Caki2 (cell line): ENCODE data around the gene SOX6. TPM values are rescaled to one million over a fixed set of nuclear protein-coding genes. Genes with fewer than 3 reads are reported as not detected.
"Not testable (repeated sequence)": the region's sequence is repeated elsewhere in the genome, so short reads cannot be mapped to it uniquely, and the experiment has no call there.

Source experiments
- DNase-seq: peaks from one replicate; pipeline ENCODE4 v3.0.0-alpha.2; 2015; ENCODE audit warnings: low read depth
- in situ Hi-C: cut with HindIII; loops from 2 replicates; pipeline ENCODE4 v1.10.0; 2016; ENCODE audit warnings: low sequenced_read_pairs, low pct_unique_long_range_greater_than_20kb, mixed read lengths
- total RNA-seq: library from RNA; depleted of rRNA; stranded (reverse); fragments of >200 nt; shearing (Covaris generic); gene quantifications from 2 replicates; pipeline ENCODE4 v1.2.3, GENCODE V29; 2014; ENCODE audit warnings: low replicate concordance

SOX6 gene
- total RNA-seq, 1 experiment from 2014 or later = 0.78 TPM

GRCh38 chr11:16047073-16047472 lies 309.3 kb downstream of the SOX6 start:
- DNase-seq = no peak
- in situ Hi-C loops = no loop called here

DNA sequence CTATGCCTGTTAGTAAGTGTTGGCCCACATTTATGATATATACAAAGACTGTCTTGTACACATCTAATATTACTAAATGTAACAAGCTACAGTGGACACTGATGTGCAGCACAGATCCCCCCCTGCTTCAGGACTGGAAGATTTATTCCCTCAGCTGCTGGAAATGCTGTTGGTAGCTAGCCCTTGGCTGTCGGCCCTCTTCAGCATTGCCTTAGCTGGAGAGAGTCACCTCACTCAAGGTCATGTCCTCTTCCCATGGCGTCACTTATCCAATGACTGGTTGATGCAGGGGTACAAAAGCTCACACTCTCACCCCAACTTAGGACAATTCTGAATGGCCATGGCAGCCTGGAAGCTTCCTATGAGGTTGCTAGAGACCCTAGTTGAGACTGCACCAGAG lies 312.7 kb downstream of the SOX6 start:
- no peak for DNase-seq
- in situ Hi-C loops = no loop called here

GRCh38 chr11:16041207-16041606 lies 315.1 kb downstream of the SOX6 start:
- DNase-seq = no peak
- in situ Hi-C loops = no loop called here

DNA sequence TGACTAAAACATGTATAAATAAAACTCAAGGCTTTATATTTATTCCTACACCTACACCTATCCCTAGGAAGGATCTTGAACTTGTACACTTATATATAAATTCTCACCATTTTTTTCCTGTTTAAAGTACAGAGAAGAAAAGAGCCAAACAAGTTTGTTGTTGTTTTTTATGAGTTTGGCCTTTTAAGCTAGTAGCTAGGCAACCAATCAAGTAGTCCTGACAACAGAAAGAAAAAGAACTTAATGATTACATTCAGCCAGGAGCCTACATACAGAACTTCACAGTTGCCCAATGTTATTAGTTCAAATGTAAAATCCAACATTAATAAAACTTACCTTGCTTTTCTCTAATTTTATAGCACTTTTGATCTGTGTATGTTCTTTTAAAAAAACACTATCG lies 316.2 kb downstream of the SOX6 start:
- in situ Hi-C loops = no loop called here
- DNase-seq = no peak

DNA sequence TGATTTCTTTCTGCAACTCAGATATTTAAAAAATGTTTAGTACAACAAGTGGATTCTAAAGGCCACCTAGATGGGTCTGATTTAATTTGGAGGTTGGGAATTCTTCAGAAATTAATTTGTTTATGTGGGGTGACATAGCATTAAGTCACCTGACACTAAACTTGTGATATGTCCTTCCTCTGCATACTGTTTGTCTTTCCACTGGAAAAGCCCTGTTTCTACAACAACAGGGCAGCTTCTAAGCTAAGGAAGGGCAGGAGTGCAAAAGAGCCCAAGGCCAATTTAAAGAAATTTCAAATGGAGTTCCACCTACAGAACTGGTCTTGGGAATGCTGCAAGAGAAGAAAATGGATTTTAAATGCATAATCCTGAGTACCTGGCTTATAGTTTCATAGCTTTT lies 319.2 kb downstream of the SOX6 start:
- in situ Hi-C loops = no loop called here

DNA sequence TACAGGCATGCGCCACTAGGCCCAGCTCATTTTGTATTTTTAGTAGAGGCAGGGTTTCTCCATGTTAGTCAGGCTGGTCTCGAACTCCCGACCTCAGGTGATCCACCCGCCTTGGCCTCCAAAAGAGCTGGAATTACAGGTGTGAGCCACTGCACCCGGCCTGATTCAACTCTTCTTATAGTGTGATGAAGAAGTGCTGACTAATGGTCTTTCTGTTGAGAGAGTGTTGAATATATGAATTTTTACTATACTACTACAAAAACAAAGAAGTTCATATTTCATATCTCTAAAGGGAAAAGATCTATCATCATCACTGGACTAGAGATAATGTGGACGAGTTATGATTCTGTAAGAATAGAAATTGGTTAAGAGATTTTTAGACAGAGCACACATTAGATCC lies 320.1 kb downstream of the SOX6 start:
- DNase-seq = no peak
- in situ Hi-C loops = no loop called here

More for the DNA sequence above, 319.2 kb downstream of the SOX6 start:
- no peak for DNase-seq

- in situ Hi-C loops = no loop called here
Measured at GRCh38 chr11:16034074-16034473, 322.3 kb downstream of the SOX6 start.

DNA sequence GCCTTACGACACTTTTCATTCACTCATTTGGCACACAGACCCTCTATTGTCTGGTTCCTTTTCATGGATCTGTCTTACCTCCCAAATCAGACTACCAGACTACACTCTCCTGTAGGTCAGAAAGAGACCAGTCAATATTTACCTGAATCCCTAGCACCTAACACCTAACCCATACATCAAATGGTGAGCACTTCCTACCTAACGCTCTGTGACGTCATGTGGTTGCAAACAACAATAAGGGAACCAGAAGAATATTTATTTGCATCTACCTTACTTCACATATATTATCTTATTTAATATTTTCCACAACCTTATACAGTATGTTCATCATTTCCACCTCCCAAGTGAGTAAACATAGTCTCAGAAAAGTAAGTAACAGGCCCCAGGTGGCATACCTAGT lies 323.4 kb downstream of the SOX6 start:
- in situ Hi-C loops = no loop called here
- no peak for DNase-seq

More at GRCh38 chr11:16034074-16034473, 322.3 kb downstream of the SOX6 start:
- no peak for DNase-seq

- in situ Hi-C loops = no loop called here
- DNase-seq = no peak
Measured at GRCh38 chr11:16031210-16031609, 325.1 kb downstream of the SOX6 start.

DNA sequence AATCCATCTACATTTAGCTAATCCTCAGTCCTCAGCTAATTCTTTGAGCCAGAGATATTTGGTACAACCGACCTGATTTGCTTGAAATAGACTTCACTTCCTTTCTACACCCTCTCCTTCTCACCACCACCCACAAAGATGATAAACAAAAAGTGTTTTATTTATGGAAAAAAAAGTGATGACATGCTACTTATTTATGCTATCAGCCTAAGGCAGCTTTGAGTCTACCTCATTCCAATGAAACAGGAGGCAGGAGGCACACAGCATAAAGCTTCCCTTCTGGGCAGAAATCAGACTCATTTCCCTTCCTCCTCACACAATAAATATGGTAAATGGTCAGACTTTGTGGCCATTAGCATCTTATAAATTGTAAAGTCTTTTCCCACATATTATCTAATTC lies 325.7 kb downstream of the SOX6 start:
- no peak for DNase-seq
- in situ Hi-C loops = no loop called here

GRCh38 chr11:16029151-16029550 lies 327.2 kb downstream of the SOX6 start:
- DNase-seq, in situ Hi-C loops: not testable (repeated sequence)

DNA sequence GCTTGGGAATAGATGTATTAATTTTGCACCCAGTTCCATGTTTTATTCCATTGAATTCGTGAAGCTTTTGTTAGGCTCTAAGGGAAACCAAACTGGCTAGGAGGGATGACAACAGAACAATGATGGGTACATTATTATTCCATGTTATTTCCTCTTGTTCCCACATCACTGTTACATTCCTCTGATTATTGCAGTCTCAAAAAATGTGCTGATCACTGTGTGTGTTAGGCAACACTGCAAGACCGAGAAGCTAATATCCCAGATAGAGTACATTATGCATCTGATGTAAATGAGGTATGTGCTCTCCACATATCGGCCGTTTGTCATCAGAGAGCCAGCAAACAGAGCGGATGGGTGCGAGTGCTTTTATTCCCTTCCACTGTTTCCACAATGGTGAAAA lies 327.9 kb downstream of the SOX6 start:
- DNase-seq = no peak
- in situ Hi-C loops = no loop called here

DNA sequence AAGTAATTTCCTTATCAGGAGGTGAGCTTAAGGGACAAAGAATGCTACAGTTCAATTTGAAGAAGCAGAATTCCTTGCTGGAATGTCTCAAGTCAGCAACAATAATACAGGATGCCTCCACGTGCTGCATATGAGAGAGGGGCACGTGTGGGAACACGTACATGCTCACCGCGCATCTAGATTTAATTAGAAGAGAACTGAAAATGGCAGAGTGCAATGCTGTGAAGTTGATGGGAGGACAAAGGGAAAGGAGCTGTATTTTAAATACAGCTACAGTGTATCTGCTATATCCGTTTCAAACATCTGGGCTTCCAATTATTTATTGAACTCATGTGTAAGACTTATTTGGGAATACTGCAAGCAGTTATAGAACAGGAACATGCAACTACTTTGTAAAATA lies 328.7 kb downstream of the SOX6 start:
- in situ Hi-C loops = no loop called here
- no peak for DNase-seq

DNA sequence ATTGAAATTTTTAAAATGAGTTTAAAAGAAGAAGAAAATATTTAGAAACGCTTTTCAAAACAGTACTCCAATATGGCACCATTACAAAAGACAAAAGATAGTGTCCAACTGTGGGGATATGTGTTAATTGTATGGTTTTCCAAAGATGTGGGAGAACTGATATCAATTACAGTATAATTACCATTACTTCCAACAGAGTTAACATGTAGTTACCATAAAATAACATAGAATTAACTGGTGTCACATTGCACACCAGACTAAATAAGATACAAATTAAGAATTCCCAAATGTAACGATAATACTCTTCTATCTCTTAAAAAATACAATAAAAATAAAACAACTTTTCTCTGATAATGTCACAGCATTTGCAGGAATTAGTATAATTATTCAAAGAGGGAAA lies 329.5 kb downstream of the SOX6 start:
- no peak for DNase-seq
- in situ Hi-C loops = no loop called here

DNA sequence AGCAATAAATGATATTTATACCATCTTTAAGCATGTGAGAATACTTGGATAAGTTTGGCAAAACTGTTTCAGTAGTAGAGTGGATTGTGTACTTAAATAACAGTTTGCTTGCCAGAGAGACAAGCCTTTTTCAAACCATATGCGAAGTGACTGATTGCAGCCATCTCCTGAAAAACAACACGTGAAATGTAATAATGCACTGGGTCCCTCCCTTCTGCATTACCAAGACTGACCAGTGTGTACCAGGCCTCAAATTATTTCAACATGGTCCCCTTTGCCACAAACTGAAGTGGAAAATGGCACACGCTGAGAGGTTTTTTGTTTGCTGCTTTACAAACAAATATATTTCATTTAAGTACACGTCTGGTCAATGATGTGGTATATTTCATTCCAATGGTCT lies 337.4 kb downstream of the SOX6 start:
- in situ Hi-C loops = no loop called here

GRCh38 chr11:16016468-16016829 lies 339.9 kb downstream of the SOX6 start:
- DNase-seq = no peak
- in situ Hi-C loops = no loop called here

More for the DNA sequence above, 337.4 kb downstream of the SOX6 start:
- no peak for DNase-seq

DNA sequence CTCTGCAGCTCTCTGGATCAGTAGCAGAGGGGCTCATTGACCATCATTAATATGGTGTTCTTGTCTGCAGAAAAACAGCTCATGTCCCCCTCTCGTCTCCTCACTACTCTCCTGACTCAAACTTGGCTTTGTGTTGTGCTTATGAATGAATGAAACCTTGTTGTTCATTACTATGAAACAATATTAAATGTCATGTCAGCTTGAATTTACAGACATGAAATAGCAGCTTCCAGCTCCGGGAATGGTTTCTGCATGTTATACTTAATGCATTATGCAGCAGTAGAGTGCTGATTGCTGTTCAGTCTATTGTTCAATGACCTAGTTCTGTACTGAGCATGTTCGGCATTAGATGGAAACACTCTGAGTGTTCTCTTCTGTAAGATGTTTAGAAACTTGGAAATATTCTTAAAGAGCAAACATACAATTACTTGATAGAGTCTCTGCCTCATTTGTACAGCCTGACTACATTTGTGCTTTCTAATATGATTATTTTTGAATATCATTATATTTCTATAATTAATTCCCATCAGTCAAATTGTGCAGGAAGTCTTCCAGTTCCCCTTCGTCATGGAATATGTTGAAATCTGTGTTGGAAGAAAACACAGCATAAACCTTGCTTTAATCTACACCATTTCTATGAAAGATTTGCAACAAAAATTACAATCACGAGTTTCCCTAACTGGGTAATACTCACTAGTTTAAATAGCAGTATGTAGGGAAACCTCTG lies 340.4 kb downstream of the SOX6 start:
- in situ Hi-C loops = no loop called here
- no peak for DNase-seq

- DNase-seq = no peak
- in situ Hi-C loops = no loop called here
Measured at GRCh38 chr11:16013649-16014275, 342.6 kb downstream of the SOX6 start.

DNA sequence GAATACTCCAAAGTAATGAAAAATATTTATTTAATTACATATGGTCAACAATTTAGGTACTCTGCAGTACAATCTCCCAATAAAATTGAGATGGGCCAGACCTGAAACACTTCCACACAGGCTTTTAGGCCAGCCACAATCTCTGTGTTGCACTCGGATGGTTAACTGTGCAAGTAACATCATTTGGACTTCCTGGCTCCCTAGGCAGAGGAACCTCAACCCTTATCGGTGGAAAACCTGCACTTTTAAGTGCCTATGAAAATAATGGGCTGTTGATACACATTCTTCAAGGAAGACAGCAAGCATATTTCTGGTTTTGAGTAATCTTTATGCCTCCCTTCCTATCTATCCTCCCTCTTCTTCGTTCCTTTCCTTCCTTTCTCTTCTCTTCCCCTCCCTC lies 343.1 kb downstream of the SOX6 start:
- no peak for DNase-seq
- in situ Hi-C loops = no loop called here

GRCh38 chr11:16012125-16012751 lies 344.1 kb downstream of the SOX6 start:
- DNase-seq = no peak
- in situ Hi-C loops = no loop called here
